ENCODE data around the gene SHLD1. TPM values are rescaled to one million over a fixed set of nuclear protein-coding genes. Genes with fewer than 3 reads are reported as not detected.
"Not testable (repeated sequence)": the region's sequence is repeated elsewhere in the genome, so short reads cannot be mapped to it uniquely, and the experiment has no call there.

Gene SHLD1, protein sequence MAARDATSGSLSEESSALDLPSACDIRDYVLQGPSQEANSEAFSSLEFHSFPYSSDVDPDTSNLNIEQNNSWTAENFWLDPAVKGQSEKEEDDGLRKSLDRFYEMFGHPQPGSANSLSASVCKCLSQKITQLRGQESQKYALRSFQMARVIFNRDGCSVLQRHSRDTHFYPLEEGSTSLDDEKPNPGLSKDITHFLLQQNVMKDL
- 10.0 to 11.9 TPM (median 11.6 TPM) in 3 replicates for total RNA-seq

DNA sequence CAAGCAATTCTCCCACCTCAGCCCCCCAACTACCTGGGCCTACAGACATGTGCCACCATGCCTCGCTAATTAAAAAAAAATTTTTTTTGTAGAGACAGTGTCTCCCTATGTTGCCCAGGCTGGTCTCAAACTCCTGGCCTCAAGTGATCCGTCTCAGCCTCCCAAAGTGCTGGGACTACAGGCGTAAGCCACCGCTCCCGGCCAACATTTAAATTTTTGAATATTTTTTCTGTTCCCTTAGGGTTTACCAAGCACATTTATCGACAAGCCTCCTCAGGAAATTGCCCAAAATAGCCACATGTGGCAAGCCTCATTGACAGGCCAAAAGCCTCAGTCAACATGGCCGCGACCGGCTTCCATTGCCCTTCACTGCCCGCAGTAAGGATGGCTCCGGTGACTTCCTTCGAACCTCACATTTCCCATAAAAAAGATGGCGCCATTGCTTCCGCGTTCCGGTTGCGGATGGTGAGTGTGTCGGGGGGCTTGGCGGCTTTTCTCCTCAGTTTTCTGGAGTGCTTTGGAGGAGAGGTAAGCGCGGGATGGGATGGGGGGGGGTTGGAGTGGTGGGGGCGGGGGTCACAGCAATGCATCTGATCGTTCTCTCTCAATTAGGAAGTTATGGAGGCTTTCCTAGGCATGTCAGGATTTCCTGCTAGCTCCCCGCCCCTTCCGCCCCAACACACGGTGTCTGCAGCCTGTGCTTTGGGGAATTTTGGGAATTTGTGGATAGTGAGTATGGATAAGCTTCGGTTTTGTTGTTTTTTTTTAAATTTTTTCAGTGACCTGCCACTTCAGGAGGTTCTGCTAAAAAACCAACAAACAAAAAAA lies at the start of gene SHLD1:
SHLD1 (plus strand) TSS at position 450 of the 828 bp plus-strand sequence. CDS start 22,465 bp downstream, outside the sequence.
- H3K27me3 Mint-ChIP-seq (ENCODE audit: low read depth), result no peaks in the 10 kb centered on the region
- DNase-seq (ENCODE audit: low spot score in 2 of 2, unreplicated experiment in 2 of 2), result peak; percentile 43 to 72
- H3K4me3 Mint-ChIP-seq, result peak within 1 kb of the TSS; percentile 86
- peaks cover 2% of the 10 kb centered on the region for H3K36me3 Mint-ChIP-seq
- H3K27ac Mint-ChIP-seq, result peak within 1 kb of the TSS; percentile 96
- TF ChIP-seq, protein P1, sequence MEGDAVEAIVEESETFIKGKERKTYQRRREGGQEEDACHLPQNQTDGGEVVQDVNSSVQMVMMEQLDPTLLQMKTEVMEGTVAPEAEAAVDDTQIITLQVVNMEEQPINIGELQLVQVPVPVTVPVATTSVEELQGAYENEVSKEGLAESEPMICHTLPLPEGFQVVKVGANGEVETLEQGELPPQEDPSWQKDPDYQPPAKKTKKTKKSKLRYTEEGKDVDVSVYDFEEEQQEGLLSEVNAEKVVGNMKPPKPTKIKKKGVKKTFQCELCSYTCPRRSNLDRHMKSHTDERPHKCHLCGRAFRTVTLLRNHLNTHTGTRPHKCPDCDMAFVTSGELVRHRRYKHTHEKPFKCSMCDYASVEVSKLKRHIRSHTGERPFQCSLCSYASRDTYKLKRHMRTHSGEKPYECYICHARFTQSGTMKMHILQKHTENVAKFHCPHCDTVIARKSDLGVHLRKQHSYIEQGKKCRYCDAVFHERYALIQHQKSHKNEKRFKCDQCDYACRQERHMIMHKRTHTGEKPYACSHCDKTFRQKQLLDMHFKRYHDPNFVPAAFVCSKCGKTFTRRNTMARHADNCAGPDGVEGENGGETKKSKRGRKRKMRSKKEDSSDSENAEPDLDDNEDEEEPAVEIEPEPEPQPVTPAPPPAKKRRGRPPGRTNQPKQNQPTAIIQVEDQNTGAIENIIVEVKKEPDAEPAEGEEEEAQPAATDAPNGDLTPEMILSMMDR (IDR thresholded peaks at IDR 0.05; ENCODE audit: unreplicated experiment), result no peak
- peaks cover 32% of the 10 kb centered on the region for H3K4me1 Mint-ChIP-seq
- no peaks in the 10 kb centered on the region for H3K9me3 Mint-ChIP-seq

DNA sequence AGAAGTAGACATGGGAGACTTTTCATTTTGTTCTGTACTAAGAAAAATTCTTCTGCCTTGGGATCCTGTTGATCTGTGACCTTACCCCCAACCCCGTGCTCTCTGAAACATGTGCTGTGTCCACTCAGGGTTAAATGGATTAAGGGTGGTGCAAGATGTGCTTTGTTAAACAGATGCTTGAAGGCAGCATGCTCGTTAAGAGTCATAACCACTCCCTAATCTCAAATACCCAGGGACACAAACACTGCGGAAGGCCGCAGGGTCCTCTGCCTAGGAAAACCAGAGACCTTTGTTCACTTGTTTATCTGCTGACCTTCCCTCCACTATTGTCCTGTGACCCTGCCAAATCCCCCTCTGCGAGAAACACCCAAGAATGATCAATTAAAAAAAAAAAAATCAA lies 47.9 kb upstream of the SHLD1 start:
- not testable (repeated sequence) for H3K9me3 Mint-ChIP-seq; H3K27ac Mint-ChIP-seq; H3K4me3 Mint-ChIP-seq; H3K36me3 Mint-ChIP-seq; H3K4me1 Mint-ChIP-seq; H3K27me3 Mint-ChIP-seq (ENCODE audit: low read depth); DNase-seq (ENCODE audit: low spot score in 2 of 2, unreplicated experiment in 2 of 2)

DNA sequence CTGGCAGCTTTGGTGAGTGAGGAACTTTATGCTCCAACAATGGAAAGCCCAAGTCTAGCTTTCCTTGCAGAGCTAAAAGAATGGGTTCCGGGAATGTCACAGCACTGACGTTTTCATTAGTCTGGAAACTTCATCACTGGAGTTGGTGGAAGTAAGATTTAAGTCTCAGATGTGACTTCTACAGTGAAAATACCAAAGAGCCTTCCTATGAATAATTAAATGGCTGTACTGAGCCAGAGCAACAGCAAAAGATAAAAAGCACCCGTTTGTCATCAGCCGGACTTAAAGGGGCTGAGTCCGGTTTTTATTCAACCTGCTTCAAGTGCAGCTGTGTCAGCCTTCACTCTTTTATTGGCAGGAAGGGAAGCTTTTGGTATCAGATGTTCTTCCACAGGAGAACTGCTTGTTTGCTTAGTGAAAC lies 46.5 kb upstream of the SHLD1 start:
- Mint-ChIP-seq H3K36me3 (no peaks in the 10 kb centered on the region), H3K9me3 (no peaks in the 10 kb centered on the region), H3K27ac (peak overlapping the region; percentile 85), H3K27me3 (ENCODE audit: low read depth) (peaks cover 10% of the 10 kb centered on the region), H3K4me3 (no peak overlapping the region), H3K4me1 (peaks cover 2% of the 10 kb centered on the region)
- TF ChIP-seq, protein P1 (IDR thresholded peaks at IDR 0.05; ENCODE audit: unreplicated experiment), result no peak
- no peak for DNase-seq (ENCODE audit: low spot score in 2 of 2, unreplicated experiment in 2 of 2)

DNA sequence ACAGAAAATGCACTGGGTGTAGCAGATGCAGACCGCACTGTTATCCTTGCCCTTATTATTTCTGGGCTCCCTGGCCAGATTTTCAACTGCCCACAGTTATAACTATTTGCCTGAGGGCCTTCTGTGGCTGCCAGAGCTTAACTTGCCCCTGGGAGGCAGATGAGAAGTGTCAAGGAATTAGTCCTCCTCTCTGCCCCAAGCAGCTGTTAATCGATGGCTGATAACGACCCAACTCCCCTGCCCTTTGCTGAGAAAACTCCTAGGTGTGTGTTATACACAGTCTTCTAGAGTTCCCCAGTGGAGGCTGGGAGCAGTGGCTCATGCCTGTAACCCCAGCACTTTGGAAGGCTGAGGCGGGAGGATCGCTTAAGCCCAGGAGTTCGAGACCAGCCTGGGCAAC lies 44.4 kb upstream of the SHLD1 start:
- Mint-ChIP-seq H3K9me3 (no peaks in the 10 kb centered on the region), H3K4me3 (no peak overlapping the region), H3K4me1 (peaks cover 2% of the 10 kb centered on the region), H3K27me3 (ENCODE audit: low read depth) (peaks cover 16% of the 10 kb centered on the region), H3K27ac (no peak overlapping the region), H3K36me3 (no peaks in the 10 kb centered on the region)
- DNase-seq (ENCODE audit: low spot score in 2 of 2, unreplicated experiment in 2 of 2), result no peak
- TF ChIP-seq, protein P1 (IDR thresholded peaks at IDR 0.05; ENCODE audit: unreplicated experiment), result no peak

DNA sequence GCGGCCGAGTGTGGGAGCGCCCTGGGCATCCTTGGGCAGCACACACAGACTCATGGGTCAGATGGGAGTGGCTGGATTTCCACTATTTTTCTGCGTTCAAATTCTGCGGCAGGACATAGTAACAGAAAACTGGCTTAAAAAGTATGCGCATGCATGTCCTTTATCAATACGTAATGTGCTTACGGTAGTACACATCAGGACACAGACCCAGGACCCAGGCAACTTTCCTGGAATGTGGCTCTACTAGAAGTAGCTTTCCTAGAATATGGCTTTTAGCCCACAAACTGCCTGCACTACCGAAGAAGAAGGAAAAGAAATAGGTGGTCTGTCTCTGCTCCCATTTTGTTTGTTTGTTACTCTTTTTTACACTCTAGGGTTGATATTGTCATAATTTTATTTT lies 43.4 kb upstream of the SHLD1 start:
- TF ChIP-seq, protein P1 (IDR thresholded peaks at IDR 0.05; ENCODE audit: unreplicated experiment), result no peak
- Mint-ChIP-seq H3K27me3 (ENCODE audit: low read depth) (peaks cover 19% of the 10 kb centered on the region), H3K4me1 (peaks cover 2% of the 10 kb centered on the region), H3K27ac (no peak overlapping the region), H3K4me3 (no peak overlapping the region), H3K36me3 (no peaks in the 10 kb centered on the region), H3K9me3 (no peaks in the 10 kb centered on the region)
- no peak for DNase-seq (ENCODE audit: low spot score in 2 of 2, unreplicated experiment in 2 of 2)

DNA sequence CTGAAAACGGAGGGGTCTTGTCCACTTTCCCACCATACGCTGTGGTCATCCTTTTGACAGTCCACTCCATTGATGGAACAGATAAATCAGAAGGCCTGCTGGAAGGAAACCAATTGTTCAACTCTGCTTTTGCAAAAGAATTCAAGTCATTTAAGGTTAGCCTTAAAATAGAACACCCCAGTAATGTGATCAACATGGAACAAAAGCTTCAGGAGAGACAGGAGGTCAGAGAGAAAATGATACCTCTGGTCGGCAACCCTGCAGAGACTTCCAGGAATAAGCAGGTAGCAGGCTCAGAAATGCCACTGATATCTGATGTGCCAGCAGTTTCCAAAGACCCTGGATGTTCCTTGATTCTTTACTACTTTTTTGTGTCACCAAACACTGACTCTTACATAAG lies 39.6 kb upstream of the SHLD1 start:
- Mint-ChIP-seq H3K27me3 (ENCODE audit: low read depth) (peaks cover 18% of the 10 kb centered on the region), H3K36me3 (no peaks in the 10 kb centered on the region)
- TF ChIP-seq, protein P1 (IDR thresholded peaks at IDR 0.05; ENCODE audit: unreplicated experiment), result no peak

More for the DNA sequence above, 39.6 kb upstream of the SHLD1 start:
- Mint-ChIP-seq H3K4me1 (no peaks in the 10 kb centered on the region), H3K4me3 (no peak overlapping the region), H3K9me3 (no peaks in the 10 kb centered on the region), H3K27ac (no peak overlapping the region)
- no peak for DNase-seq (ENCODE audit: low spot score in 2 of 2, unreplicated experiment in 2 of 2)

All from mesothelial cell of epicardium (in vitro differentiated cells).